SU-DHL-6 (cell line): ENCODE measurements around the gene NAT9.

Experiments used
- CTCF ChIP-seq: fragments of 200-600 bp; sonication (generic); IDR thresholded peaks from one replicate; pipeline ENCODE4 v1.5.1; 2017; ENCODE audit warnings: antibody characterized with exemption, mild to moderate bottlenecking, low read length, moderate library complexity; ENCODE audit not compliant: insufficient read depth, poor library complexity, severe bottlenecking
- EZH2phosphoT487 ChIP-seq: fragments of 200-600 bp; sonication (generic), shearing (Covaris generic); conservative IDR thresholded peaks from 2 replicates; pipeline ENCODE4 v1.6.1; 2018; ENCODE audit warnings: mild to moderate bottlenecking, antibody characterized with exemption, low read length, moderate library complexity, mixed read lengths

GRCh38 chr17:74779501-74779900 is 3.4 kb upstream of the NAT9 start:
- no peak for TF ChIP-seq CTCF
- TF ChIP-seq EZH2phosphoT487, result no peak
